Measurements from ENCODE around the gene LCE2B. TPM values are rescaled to one million over a fixed set of nuclear protein-coding genes. Genes with fewer than 3 reads are reported as not detected.

Gene LCE2B
- total and polyA plus RNA-seq, 2 of the 13 experiments (the other 11 are each of a cell fraction or from before 2014, with no cell fraction given), result not detected

DNA sequence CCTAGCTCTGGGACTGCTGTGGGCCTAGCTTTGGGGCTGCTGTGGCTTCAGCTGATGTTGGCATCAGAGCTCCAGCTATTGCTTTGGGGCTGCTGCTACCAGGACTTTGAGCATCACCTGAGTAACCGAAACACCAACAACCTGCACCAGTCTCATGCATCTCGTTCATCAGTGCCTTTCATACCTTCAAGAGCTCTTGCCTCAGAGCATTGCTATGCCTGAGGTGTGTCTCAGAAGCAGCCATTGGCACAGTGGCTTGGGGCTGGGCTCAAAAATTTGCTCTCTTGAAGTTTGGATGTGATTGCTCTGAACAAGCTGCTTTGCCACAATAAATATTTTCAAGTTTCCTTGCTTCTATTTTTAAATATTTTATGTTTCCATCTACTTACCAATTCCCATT, 29.5 kb upstream of the LCE2B start:
- Histone ChIP-seq H3K4me2 (ENCODE audit: low read depth, low read length) (no peak overlapping the region), H3K27ac (ENCODE audit: extremely low read length, insufficient read depth, low read length) (no peak overlapping the region), H3K4me3 (replicated peaks in 1 of 3; ENCODE audit: insufficient read depth in 1 of 3, low read depth in 2 of 3, low read length in 3 of 3) (no peak overlapping the region), H3K79me2 (ENCODE audit: insufficient read depth, low read length) (no peaks in the 10 kb centered on the region), H3K4me1 (ENCODE audit: insufficient read depth, low read length) (no peaks in the 10 kb centered on the region), H2AFZ (ENCODE audit: low read length) (no peak overlapping the region), H3K36me3 (replicated peaks in 1 of 2; ENCODE audit: control insufficient read depth in 1 of 2, insufficient read depth in 2 of 2, low read length in 2 of 2) (no peaks in the 10 kb centered on the region), H3K27me3 (ENCODE audit: control insufficient read depth in 1 of 2, insufficient read depth in 2 of 2, low read length in 2 of 2) (no peaks in the 10 kb centered on the region), H3K9me3 (ENCODE audit: low read length) (no peaks in the 10 kb centered on the region), H4K20me1 (ENCODE audit: insufficient read depth, low read length) (no peaks in the 10 kb centered on the region), H3K9ac (ENCODE audit: insufficient read depth, low read depth, low read length) (no peak overlapping the region)
- ATAC-seq (no peak), FAIRE-seq (no peak), DNase-seq (ENCODE audit: low spot score) (no peak)
- ChIA-PET POLR2A (no interaction called here), CTCF (ENCODE audit: low intra/inter-chr PET ratio, low total read pairs) (no interaction called here)
- whole genome bisulfite sequencing (ENCODE audit: low lambda C conversion rate), result no CpG with 5 or more reads among the region's 2 CpGs
- intact Hi-C loops (cut with micrococcal nuclease; ENCODE audit: unreplicated experiment), result no loop called here
- TF ChIP-seq HMGA1 (CRISPR knock-in tag; conservative IDR thresholded peaks at IDR 0.05) (no peak), FOXO1 (CRISPR knock-in tag; IDR thresholded peaks at IDR 0.05) (no peak), SIX4 (CRISPR knock-in tag; IDR thresholded peaks at IDR 0.05) (no peak), SP1 (IDR thresholded peaks at IDR 0.05) (no peak), SP1 (CRISPR knock-in tag; IDR thresholded peaks at IDR 0.05) (no peak), REXO4 (CRISPR knock-in tag; IDR thresholded peaks at IDR 0.05; ENCODE audit: borderline replicate concordance) (no peak), GABPB1 (CRISPR knock-in tag; IDR thresholded peaks at IDR 0.05) (no peak), ZNF569 (CRISPR knock-in tag; IDR thresholded peaks at IDR 0.05; ENCODE audit: borderline replicate concordance) (no peak), KLF12 (CRISPR knock-in tag; IDR thresholded peaks at IDR 0.05; ENCODE audit: borderline replicate concordance) (no peak), NR1H2 (CRISPR knock-in tag; IDR thresholded peaks at IDR 0.05; ENCODE audit: borderline replicate concordance, low read depth) (no peak), DMAP1 (CRISPR knock-in tag; IDR thresholded peaks at IDR 0.05) (no peak), CCAR2 (optimal IDR thresholded peaks at IDR 0.05; ENCODE audit: low read depth, low read length) (no peak), ZFP36L1 (CRISPR knock-in tag; IDR thresholded peaks at IDR 0.05) (no peak), SOX6 (IDR thresholded peaks at IDR 0.05) (no peak), SOX6 (CRISPR knock-in tag; IDR thresholded peaks at IDR 0.05) (no peak), ZSCAN22 (CRISPR knock-in tag; IDR thresholded peaks at IDR 0.05) (no peak), PLRG1 (conservative IDR thresholded peaks at IDR 0.05) (no peak), SP5 (CRISPR knock-in tag; IDR thresholded peaks at IDR 0.05; ENCODE audit: borderline replicate concordance, low read depth) (no peak), TBP (CRISPR knock-in tag; IDR thresholded peaks at IDR 0.05) (no peak)
- TF ChIP-seq, protein P1, sequence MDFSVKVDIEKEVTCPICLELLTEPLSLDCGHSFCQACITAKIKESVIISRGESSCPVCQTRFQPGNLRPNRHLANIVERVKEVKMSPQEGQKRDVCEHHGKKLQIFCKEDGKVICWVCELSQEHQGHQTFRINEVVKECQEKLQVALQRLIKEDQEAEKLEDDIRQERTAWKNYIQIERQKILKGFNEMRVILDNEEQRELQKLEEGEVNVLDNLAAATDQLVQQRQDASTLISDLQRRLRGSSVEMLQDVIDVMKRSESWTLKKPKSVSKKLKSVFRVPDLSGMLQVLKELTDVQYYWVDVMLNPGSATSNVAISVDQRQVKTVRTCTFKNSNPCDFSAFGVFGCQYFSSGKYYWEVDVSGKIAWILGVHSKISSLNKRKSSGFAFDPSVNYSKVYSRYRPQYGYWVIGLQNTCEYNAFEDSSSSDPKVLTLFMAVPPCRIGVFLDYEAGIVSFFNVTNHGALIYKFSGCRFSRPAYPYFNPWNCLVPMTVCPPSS (IDR thresholded peaks at IDR 0.05), result no peak
- TF ChIP-seq, protein P2, sequence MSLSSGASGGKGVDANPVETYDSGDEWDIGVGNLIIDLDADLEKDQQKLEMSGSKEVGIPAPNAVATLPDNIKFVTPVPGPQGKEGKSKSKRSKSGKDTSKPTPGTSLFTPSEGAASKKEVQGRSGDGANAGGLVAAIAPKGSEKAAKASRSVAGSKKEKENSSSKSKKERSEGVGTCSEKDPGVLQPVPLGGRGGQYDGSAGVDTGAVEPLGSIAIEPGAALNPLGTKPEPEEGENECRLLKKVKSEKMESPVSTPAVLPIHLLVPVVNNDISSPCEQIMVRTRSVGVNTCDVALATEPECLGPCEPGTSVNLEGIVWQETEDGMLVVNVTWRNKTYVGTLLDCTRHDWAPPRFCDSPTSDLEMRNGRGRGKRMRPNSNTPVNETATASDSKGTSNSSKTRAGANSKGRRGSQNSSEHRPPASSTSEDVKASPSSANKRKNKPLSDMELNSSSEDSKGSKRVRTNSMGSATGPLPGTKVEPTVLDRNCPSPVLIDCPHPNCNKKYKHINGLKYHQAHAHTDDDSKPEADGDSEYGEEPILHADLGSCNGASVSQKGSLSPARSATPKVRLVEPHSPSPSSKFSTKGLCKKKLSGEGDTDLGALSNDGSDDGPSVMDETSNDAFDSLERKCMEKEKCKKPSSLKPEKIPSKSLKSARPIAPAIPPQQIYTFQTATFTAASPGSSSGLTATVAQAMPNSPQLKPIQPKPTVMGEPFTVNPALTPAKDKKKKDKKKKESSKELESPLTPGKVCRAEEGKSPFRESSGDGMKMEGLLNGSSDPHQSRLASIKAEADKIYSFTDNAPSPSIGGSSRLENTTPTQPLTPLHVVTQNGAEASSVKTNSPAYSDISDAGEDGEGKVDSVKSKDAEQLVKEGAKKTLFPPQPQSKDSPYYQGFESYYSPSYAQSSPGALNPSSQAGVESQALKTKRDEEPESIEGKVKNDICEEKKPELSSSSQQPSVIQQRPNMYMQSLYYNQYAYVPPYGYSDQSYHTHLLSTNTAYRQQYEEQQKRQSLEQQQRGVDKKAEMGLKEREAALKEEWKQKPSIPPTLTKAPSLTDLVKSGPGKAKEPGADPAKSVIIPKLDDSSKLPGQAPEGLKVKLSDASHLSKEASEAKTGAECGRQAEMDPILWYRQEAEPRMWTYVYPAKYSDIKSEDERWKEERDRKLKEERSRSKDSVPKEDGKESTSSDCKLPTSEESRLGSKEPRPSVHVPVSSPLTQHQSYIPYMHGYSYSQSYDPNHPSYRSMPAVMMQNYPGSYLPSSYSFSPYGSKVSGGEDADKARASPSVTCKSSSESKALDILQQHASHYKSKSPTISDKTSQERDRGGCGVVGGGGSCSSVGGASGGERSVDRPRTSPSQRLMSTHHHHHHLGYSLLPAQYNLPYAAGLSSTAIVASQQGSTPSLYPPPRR (CRISPR knock-in tag; IDR thresholded peaks at IDR 0.05; ENCODE audit: borderline replicate concordance), result no peak
- TF ChIP-seq, protein P3, sequence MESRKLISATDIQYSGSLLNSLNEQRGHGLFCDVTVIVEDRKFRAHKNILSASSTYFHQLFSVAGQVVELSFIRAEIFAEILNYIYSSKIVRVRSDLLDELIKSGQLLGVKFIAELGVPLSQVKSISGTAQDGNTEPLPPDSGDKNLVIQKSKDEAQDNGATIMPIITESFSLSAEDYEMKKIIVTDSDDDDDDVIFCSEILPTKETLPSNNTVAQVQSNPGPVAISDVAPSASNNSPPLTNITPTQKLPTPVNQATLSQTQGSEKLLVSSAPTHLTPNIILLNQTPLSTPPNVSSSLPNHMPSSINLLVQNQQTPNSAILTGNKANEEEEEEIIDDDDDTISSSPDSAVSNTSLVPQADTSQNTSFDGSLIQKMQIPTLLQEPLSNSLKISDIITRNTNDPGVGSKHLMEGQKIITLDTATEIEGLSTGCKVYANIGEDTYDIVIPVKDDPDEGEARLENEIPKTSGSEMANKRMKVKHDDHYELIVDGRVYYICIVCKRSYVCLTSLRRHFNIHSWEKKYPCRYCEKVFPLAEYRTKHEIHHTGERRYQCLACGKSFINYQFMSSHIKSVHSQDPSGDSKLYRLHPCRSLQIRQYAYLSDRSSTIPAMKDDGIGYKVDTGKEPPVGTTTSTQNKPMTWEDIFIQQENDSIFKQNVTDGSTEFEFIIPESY (CRISPR knock-in tag; IDR thresholded peaks at IDR 0.05), result no peak
- in situ Hi-C loops (cut with HindIII; ENCODE audit: extremely low pct_ligation_motif_present, low pct_unique_long_range_greater_than_20kb), result no loop called here
- BruUV-seq (replicated peaks), result no TSS peak
